Breast epithelium (tissue), 4 donors: Measurements from ENCODE around the gene AXL. TPM values are rescaled to one million over a fixed set of nuclear protein-coding genes. Genes with fewer than 3 reads are reported as not detected.
"Not testable (repeated sequence)": the region's sequence is repeated elsewhere in the genome, so short reads cannot be mapped to it uniquely, and the experiment has no call there.

Source experiments
- DNase-seq, 2 donors: peaks; one replicate each; pipeline ENCODE4 v3.0.0-alpha.2; 2019; ENCODE audit warnings: low spot score in 2 of 2
- H3K27ac ChIP-seq, 2 donors: fragments of 200-600 bp; sonication (generic) in 1 of 2; one replicate each; pipeline ENCODE4 v1.5.1; 2016 to 2019; ENCODE audit warnings: mild to moderate bottlenecking in 1 of 2
- H3K27me3 ChIP-seq, 2 donors: fragments of 200-600 bp; sonication (generic) in 1 of 2; one replicate each; pipeline versions ENCODE4 v1.5.1 to v1.6.0; 2017 to 2019; ENCODE audit warnings: control low read depth in 1 of 2, mild to moderate bottlenecking in 1 of 2
- H3K36me3 ChIP-seq: fragments of 200-600 bp; one replicate; pipeline ENCODE4 v1.5.1; 2019
- H3K4me1 ChIP-seq, 2 donors: fragments of 200-600 bp; sonication (generic); one replicate each; pipeline ENCODE4 v1.5.1; 2016 to 2019; ENCODE audit warnings: control low read depth in 1 of 2
- H3K4me3 ChIP-seq, 3 donors: fragments of 200-600 bp; sonication (generic); 1 replicate in 2 of 3; 2 replicates in 1 of 3; pipeline ENCODE4 v1.5.1; 2016 to 2019; ENCODE audit warnings: mild to moderate bottlenecking in 3 of 3, moderate library complexity in 2 of 3
- H3K9me3 ChIP-seq, 2 donors: fragments of 200-600 bp; sonication (generic) in 1 of 2; one replicate each; pipeline ENCODE4 v1.5.1; 2016 to 2019; ENCODE audit warnings: control low read depth in 1 of 2
- CTCF ChIP-seq, 3 donors: fragments of 450-650 bp; IDR thresholded peaks; one replicate each; pipeline ENCODE4 v1.5.1; 2016 to 2017; ENCODE audit warnings: antibody characterized with exemption in 3 of 3, mild to moderate bottlenecking in 3 of 3, moderate library complexity in 3 of 3
- POLR2A ChIP-seq: fragments of 450-650 bp; IDR thresholded peaks from one replicate; pipeline ENCODE4 v1.6.1; 2016; ENCODE audit warnings: antibody characterized with exemption, mild to moderate bottlenecking, moderate library complexity
- POLR2AphosphoS5 ChIP-seq, 3 donors: sonication (generic); formaldehyde crosslinking; IDR thresholded peaks; one replicate each; pipeline ENCODE4 v1.6.1; 2017; ENCODE audit warnings: antibody characterized with exemption in 3 of 3
- intact Hi-C: fragments of 100-400 bp; cut with DNase I; formaldehyde crosslinking; loops from one replicate; pipeline ENCODE4 v1.15.1; 2023; ENCODE audit warnings: low total_unique reads
- total RNA-seq, 3 donors: library from RNA; depleted of rRNA; stranded (reverse); fragments of >200 nt; gene quantifications; one replicate each; pipeline ENCODE4 v1.1.0, GENCODE V29; 2016

Gene AXL
- total RNA-seq, 3 donors from 2014 or later = 29.0 to 89.8 (median 36.4) TPM

GRCh38 chr19:41204338-41204737, 14.7 kb upstream of the AXL start:
- H3K27ac ChIP-seq, H3K4me3 ChIP-seq, H3K36me3 ChIP-seq, H3K9me3 ChIP-seq, H3K27me3 ChIP-seq, H3K4me1 ChIP-seq, intact Hi-C loops: not testable (repeated sequence)
- TF ChIP-seq CTCF (IDR thresholded peaks at IDR 0.05) (peak; percentile 80 to 93 (median 90)), POLR2AphosphoS5 (IDR thresholded peaks at IDR 0.05) (peak in 2 of 3 donors; percentile 42)
- DNase-seq = peak; percentile 69 to 82

DNA sequence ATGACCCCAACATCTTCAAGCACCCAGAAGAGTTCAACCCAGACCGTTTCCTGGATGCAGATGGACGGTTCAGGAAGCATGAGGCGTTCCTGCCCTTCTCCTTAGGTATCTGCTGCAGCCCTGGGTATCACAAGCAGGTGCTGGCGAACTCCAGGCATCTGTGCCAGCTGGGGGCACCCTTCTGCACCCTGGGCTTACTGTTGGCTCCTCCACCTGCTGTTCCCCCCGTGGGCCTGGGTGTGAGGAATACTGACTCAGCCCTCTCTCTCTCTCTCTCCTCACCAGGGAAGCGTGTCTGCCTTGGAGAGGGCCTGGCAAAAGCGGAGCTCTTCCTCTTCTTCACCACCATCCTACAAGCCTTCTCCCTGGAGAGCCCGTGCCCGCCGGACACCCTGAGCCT, 13.0 kb upstream of the AXL start:
- intact Hi-C loops = loop anchor here (5.0 kb wide), 1 partner anchor 61 kb away; no protein-coding TSS in a partner anchor

DNA sequence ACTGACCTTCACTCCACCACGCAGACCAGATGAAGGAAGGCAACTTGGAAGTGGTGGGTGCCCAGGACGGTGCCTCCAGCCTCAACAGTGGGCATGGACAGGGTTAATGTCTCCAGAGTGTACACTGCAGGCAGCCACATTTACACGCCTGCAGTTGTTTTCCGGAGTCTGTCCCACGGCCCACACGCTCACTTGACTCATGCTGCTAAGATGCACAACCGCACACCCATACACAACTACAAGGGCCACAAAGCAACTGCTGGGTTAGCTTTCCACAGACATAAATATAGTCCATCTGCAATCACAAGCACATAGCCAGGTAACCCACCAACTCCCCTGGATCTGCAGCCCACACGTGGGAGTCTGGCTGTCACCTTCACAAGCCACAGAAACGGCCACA, 12.6 kb upstream of the AXL start:
- intact Hi-C loops = loop anchor here (5.0 kb wide), 1 partner anchor 61 kb away; no protein-coding TSS in a partner anchor
- Histone ChIP-seq H3K36me3 (no peaks in the 10 kb centered on the region), H3K4me1 (no peaks in the 10 kb centered on the region), H3K4me3 (peak overlapping the region in 1 of 3 donors; percentile 56), H3K27ac (peak overlapping the region in 1 of 2 donors; percentile 79), H3K27me3 (no peaks in the 10 kb centered on the region), H3K9me3 (no peaks in the 10 kb centered on the region)
- TF ChIP-seq CTCF (IDR thresholded peaks at IDR 0.05) = no peak
- no peak for TF ChIP-seq POLR2A
- TF ChIP-seq POLR2AphosphoS5 (IDR thresholded peaks at IDR 0.05) = no peak
- no peak for DNase-seq

More for the DNA sequence above, 13.0 kb upstream of the AXL start:
- no peaks in the 10 kb centered on the region for H3K36me3 ChIP-seq
- H3K9me3 ChIP-seq = no peaks in the 10 kb centered on the region
- H3K4me3 ChIP-seq = no peak overlapping the region
- H3K4me1 ChIP-seq = no peaks in the 10 kb centered on the region
- H3K27ac ChIP-seq = peak overlapping the region in 1 of 2 donors; percentile 79
- TF ChIP-seq POLR2A (no peak), CTCF (IDR thresholded peaks at IDR 0.05) (no peak), POLR2AphosphoS5 (IDR thresholded peaks at IDR 0.05) (no peak)
- H3K27me3 ChIP-seq = no peaks in the 10 kb centered on the region
- DNase-seq = no peak

DNA sequence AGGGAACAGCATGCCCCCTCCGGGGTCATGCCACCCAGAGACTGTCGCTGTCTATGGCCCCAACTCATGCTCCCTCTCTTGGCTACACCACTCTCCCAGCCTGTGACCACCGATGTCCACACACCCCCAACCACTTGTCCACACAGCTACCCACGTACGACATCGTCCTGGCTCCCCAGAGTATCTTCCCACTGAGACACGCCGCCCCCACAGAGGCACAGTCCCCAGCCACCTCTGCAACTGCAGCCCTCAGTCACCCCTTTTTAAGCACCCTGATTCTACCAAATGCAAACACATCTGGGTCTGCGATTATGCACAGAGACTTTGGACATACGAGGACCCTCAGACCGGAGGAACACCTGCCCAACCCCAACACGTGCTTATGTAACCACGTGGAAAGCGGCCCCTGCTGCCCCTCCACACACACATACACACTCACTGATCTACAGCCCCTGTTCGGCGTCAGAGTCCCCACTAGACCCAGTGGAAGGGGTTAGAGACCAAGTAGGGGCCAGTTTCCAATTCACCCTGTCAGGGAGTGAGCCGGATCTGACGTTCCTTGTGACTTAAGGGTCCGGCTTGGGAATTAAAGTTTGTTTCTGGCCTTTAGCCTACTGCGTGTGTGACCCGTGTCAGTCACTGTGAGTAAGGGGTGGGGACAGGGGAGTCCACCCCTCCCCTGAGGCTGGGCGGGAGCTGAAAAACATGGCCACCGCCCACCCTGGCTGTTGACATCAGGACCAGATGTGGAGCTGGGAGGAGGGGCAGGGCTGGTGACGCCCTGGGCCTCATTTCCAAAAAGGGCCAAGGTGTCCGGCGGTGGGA, 11.9 kb upstream of the AXL start:
- peak overlapping the region; percentile 12 to 56 (median 20) for H3K4me3 ChIP-seq
- intact Hi-C loops = loop anchor here (5.0 kb wide), 1 partner anchor 60 kb away; no protein-coding TSS in a partner anchor
- no peaks in the 10 kb centered on the region for H3K4me1 ChIP-seq
- no peaks in the 10 kb centered on the region for H3K9me3 ChIP-seq
- peak overlapping the region; percentile 25 to 79 for H3K27ac ChIP-seq
- DNase-seq = no peak
- no peaks in the 10 kb centered on the region for H3K27me3 ChIP-seq
- H3K36me3 ChIP-seq = no peaks in the 10 kb centered on the region
- TF ChIP-seq POLR2AphosphoS5 (IDR thresholded peaks at IDR 0.05) = peak in 1 of 3 donors; percentile 47
- no peak for TF ChIP-seq POLR2A

- TF ChIP-seq POLR2A = no peak
- no peak for TF ChIP-seq CTCF (IDR thresholded peaks at IDR 0.05)
- TF ChIP-seq POLR2AphosphoS5 (IDR thresholded peaks at IDR 0.05) = no peak
- no peak overlapping the region for H3K4me3 ChIP-seq
Measured at GRCh38 chr19:41214161-41214560, 4.9 kb upstream of the AXL start.

More at GRCh38 chr19:41214161-41214560, 4.9 kb upstream of the AXL start:
- intact Hi-C loops = no loop called here
- Histone ChIP-seq H3K4me1 (no peaks in the 10 kb centered on the region), H3K27me3 (no peaks in the 10 kb centered on the region), H3K27ac (no peak overlapping the region), H3K9me3 (no peaks in the 10 kb centered on the region), H3K36me3 (no peaks in the 10 kb centered on the region)
- DNase-seq = no peak
